ENCODE data around the gene COL18A1. TPM values are rescaled to one million over a fixed set of nuclear protein-coding genes. Genes with fewer than 3 reads are reported as not detected.

The COL18A1 gene
- total RNA-seq, 1 donor from 2014 or later = 150 TPM

GRCh38 chr21:45509566-45510465, 104.9 kb downstream of the COL18A1 start:
- H3K4me3 Mint-ChIP-seq = no peak overlapping the region
- TF ChIP-seq CTCF (conservative IDR thresholded peaks at IDR 0.05) = peak; percentile 53
- H3K9me3 Mint-ChIP-seq = no peaks in the 10 kb centered on the region
- H3K27me3 Mint-ChIP-seq = no peaks in the 10 kb centered on the region
- DNase-seq (ENCODE audit: extremely low spot score, unreplicated experiment) = peak; percentile 68
- H3K36me3 Mint-ChIP-seq = no peaks in the 10 kb centered on the region
- H3K27ac Mint-ChIP-seq = no peak overlapping the region
- peaks cover 8% of the 10 kb centered on the region for H3K4me1 Mint-ChIP-seq (ENCODE audit: unreplicated experiment)

GRCh38 chr21:45510466-45510955, 105.5 kb downstream of the COL18A1 start:
- Mint-ChIP-seq H3K4me3 (no peak overlapping the region), H3K36me3 (no peaks in the 10 kb centered on the region), H3K27me3 (no peaks in the 10 kb centered on the region), H3K27ac (no peak overlapping the region), H3K4me1 (ENCODE audit: unreplicated experiment) (peaks cover 8% of the 10 kb centered on the region), H3K9me3 (no peaks in the 10 kb centered on the region)
- TF ChIP-seq CTCF (conservative IDR thresholded peaks at IDR 0.05) = no peak
- peak; percentile 66 for DNase-seq (ENCODE audit: extremely low spot score, unreplicated experiment)

- H3K9me3 Mint-ChIP-seq = no peaks in the 10 kb centered on the region
- H3K4me1 Mint-ChIP-seq (ENCODE audit: unreplicated experiment) = peaks cover 8% of the 10 kb centered on the region
- no peak for DNase-seq (ENCODE audit: extremely low spot score, unreplicated experiment)
- no peak overlapping the region for H3K4me3 Mint-ChIP-seq
- H3K36me3 Mint-ChIP-seq = no peaks in the 10 kb centered on the region
- H3K27me3 Mint-ChIP-seq = no peaks in the 10 kb centered on the region
- TF ChIP-seq CTCF (conservative IDR thresholded peaks at IDR 0.05) = no peak
- no peak overlapping the region for H3K27ac Mint-ChIP-seq
These were observed 106.0 kb downstream of the COL18A1 start for GRCh38 chr21:45511007-45511406.

- TF ChIP-seq CTCF (conservative IDR thresholded peaks at IDR 0.05) = no peak
- peak overlapping the region; percentile 63 for H3K27ac Mint-ChIP-seq
- DNase-seq (ENCODE audit: extremely low spot score, unreplicated experiment) = peak; percentile 67
- H3K9me3 Mint-ChIP-seq = no peaks in the 10 kb centered on the region
- H3K4me3 Mint-ChIP-seq = no peak overlapping the region
- peaks cover 8% of the 10 kb centered on the region for H3K4me1 Mint-ChIP-seq (ENCODE audit: unreplicated experiment)
- H3K36me3 Mint-ChIP-seq = no peaks in the 10 kb centered on the region
- H3K27me3 Mint-ChIP-seq = no peaks in the 10 kb centered on the region
These were observed 106.9 kb downstream of the COL18A1 start for GRCh38 chr21:45511661-45512431.

GRCh38 chr21:45512626-45513002, 107.6 kb downstream of the COL18A1 start:
- Mint-ChIP-seq H3K36me3 (no peaks in the 10 kb centered on the region), H3K4me3 (no peak overlapping the region), H3K27me3 (no peaks in the 10 kb centered on the region), H3K9me3 (no peaks in the 10 kb centered on the region), H3K27ac (no peak overlapping the region), H3K4me1 (ENCODE audit: unreplicated experiment) (peaks cover 8% of the 10 kb centered on the region)
- TF ChIP-seq CTCF (conservative IDR thresholded peaks at IDR 0.05) = no peak
- no peak for DNase-seq (ENCODE audit: extremely low spot score, unreplicated experiment)
